Parietal lobe (tissue), 1 donor: ENCODE results near the gene ATG9B. TPM values are rescaled to one million over a fixed set of nuclear protein-coding genes. Genes with fewer than 3 reads are reported as not detected.

Experiments
- total RNA-seq: library from RNA; depleted of rRNA; stranded (reverse); fragments of >200 nt; gene quantifications from one replicate; pipeline ENCODE4 v1.2.3, GENCODE V29; 2014

Gene ATG9B
- total RNA-seq = 2.8 TPM

DNA sequence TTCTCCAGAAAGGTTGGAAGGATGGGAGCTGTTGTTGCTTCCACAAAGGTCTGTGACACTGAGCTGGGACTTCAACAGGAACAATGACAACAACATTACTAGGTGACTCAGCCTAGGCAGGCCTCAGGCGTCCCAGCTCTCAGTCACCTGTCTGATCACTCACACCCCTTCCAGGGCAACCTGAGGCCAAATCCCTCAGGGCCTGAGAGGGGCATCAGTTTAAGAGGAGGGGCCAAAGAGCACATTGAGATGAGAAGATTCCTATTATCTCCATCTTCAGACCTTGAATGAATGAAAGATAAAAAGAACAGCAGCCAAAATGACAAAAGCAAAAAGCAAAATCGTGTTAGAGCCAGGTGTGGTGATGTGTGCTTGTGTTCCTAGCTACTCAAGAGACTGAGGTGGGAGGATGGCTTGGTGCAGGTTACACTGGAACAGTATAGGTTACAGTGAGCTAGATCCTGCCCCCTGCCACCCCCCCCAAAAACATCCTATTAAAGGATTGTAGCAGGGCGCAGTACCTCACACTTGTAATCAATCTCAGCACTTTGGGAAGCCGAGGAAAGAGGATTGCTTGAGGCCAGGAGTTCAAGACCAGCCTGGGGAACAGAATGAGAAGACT lies at the start of gene ATG9B:
TSS of gene ATG9B (minus strand) at position 60 of the 622 bp plus-strand sequence. CDS start 71 bp downstream, outside the sequence.

GRCh38 chr7:151059367-151060112 lies 35.2 kb upstream of the ATG9B start, which contains the start of gene SLC4A2:
TSS of gene SLC4A2 (plus strand) at chr7:151059589. CDS start at chr7:151061988, 2,399 bp downstream.

GRCh38 chr7:151057506-151057988 lies 33.3 kb upstream of the ATG9B start, which contains the start of gene CDK5:
TSS of gene CDK5 (minus strand) at chr7:151057897. CDS start at chr7:151057848, 49 bp downstream.

GRCh38 chr7:151047976-151048815 lies 23.9 kb upstream of the ATG9B start, which contains the start of gene ASIC3:
TSS of gene ASIC3 (plus strand) at chr7:151048531. CDS start at chr7:151048886, 355 bp downstream.

DNA sequence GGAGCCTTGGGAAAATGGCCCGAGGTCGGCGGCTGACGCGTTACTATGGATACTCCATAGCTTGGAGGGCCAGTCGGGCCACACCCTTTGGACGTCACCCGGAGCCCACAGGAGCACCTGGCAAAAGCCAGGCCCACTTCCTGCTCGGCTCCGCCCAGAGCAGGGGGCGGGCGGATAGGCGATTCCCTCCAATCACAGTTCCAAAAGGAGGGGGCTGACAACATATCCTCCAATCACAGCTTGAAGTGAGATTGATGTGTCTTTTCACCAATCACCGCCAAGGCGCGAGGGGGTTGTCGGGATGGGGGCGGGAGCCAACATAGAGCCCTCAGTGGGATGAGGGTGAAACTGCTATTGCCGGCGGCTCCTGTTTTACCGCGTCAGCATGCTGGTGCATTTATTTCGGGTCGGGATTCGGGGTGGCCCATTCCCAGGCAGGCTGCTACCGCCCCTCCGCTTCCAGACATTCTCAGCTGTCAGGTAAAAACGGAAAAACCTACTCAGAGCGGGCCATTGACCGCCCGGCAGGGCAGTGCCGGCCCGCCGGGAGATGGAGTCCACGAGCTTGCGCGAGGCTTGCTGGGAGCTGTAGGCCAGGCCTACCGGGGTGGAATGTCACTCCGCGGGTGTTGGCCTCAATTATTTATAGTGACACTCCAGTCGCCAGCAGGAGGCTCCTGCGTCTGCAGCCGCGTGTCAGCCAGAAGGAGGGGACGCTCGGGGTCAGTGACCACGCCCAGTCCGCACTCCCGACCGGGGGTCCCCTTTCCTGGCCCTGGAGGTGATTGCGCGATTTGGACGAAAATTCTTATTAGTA lies 4.0 kb upstream of the ATG9B start, which contains the start of gene ABCB8:
TSS of gene ABCB8 (plus strand) at position 320 of the 817 bp plus-strand sequence. CDS start at position 386, 66 bp downstream.

GRCh38 chr7:150990416-150991186 lies 33.7 kb downstream of the ATG9B start, which contains the start of gene NOS3:
TSS of gene NOS3 (plus strand) at chr7:150991017. CDS start at chr7:150993804, 2,787 bp downstream.

GRCh38 chr7:150978126-150978789 lies 46.0 kb downstream of the ATG9B start, which contains the start of gene KCNH2:
TSS of gene KCNH2 (minus strand) at chr7:150978321. CDS start at chr7:150977913, 408 bp downstream.

Other genes starting within 250 kb of the ATG9B start
- gene TMEM176B, start 224.1 kb downstream of the ATG9B start, total RNA-seq = not detected
- not detected for gene TMEM176A, start 223.7 kb downstream of the ATG9B start, total RNA-seq
- gene AOC1, start 172.0 kb downstream of the ATG9B start, total RNA-seq = not detected
- 17.2 TPM for gene KCNH2, start 46.2 kb downstream of the ATG9B start, total RNA-seq
- gene NOS3, start 33.5 kb downstream of the ATG9B start, total RNA-seq = 1.3 TPM
- gene ABCB8, start 4.0 kb upstream of the ATG9B start, total RNA-seq = 67.6 TPM
- 2.5 TPM for gene ASIC3, start 24.0 kb upstream of the ATG9B start, total RNA-seq
- gene CDK5, start 33.4 kb upstream of the ATG9B start, total RNA-seq = 36.6 TPM
- gene SLC4A2, start 35.1 kb upstream of the ATG9B start, total RNA-seq = 10.6 TPM
- gene FASTK, start 56.3 kb upstream of the ATG9B start, total RNA-seq = 53.5 TPM
- 8.5 TPM for gene TMUB1, start 59.0 kb upstream of the ATG9B start, total RNA-seq
- 106 TPM for gene AGAP3, start 62.0 kb upstream of the ATG9B start, total RNA-seq
- gene GBX1, start 143.2 kb upstream of the ATG9B start, total RNA-seq = not detected
- not detected for gene ASB10, start 162.8 kb upstream of the ATG9B start, total RNA-seq
- not detected for gene H2BK1, start 186.0 kb upstream of the ATG9B start, total RNA-seq
- 27.9 TPM for gene ABCF2, start 202.7 kb upstream of the ATG9B start, total RNA-seq
- gene CHPF2, start 208.0 kb upstream of the ATG9B start, total RNA-seq = 24.4 TPM
- gene SMARCD3, start 224.2 kb upstream of the ATG9B start, total RNA-seq = 154 TPM